Gastrocnemius medialis (tissue), 4 donors: ENCODE data around the gene NOP14. TPM values are rescaled to one million over a fixed set of nuclear protein-coding genes. Genes with fewer than 3 reads are reported as not detected.

Source experiments
- ATAC-seq, 2 donors: fragments of 150-250 bp; one replicate each; pipeline ENCODE4 v1.9.1; 2016
- DNase-seq, 2 donors: peaks; one replicate each; pipeline ENCODE4 v3.0.0-alpha.2; 2019
- H3K27ac ChIP-seq, 4 donors: fragments of 200-600 bp; sonication (generic); 1 replicate in 1 of 4; 2 replicates in 3 of 4; pipeline ENCODE4 v1.5.1; 2016 to 2018; ENCODE audit warnings: mild to moderate bottlenecking in 2 of 4, moderate library complexity in 1 of 4
- H3K27me3 ChIP-seq, 3 donors: fragments of 200-600 bp; sonication (generic) in 2 of 3; 1 replicate in 1 of 3; 2 replicates in 2 of 3; pipeline versions ENCODE4 v1.5.1 to v1.6.0; 2016 to 2019; ENCODE audit warnings: mild to moderate bottlenecking in 1 of 3, moderate library complexity in 1 of 3
- H3K36me3 ChIP-seq, 2 donors: fragments of 200-600 bp; sonication (generic) in 1 of 2; one replicate each; pipeline ENCODE4 v1.5.1; 2017 to 2018
- H3K4me1 ChIP-seq, 2 donors: fragments of 200-600 bp; sonication (generic) in 1 of 2; one replicate each; pipeline ENCODE4 v1.5.1; 2016 to 2017; ENCODE audit warnings: mild to moderate bottlenecking in 2 of 2
- H3K4me3 ChIP-seq, 4 donors: fragments of 200-600 bp; sonication (generic) in 3 of 4; 1 replicate in 1 of 4; 2 replicates in 3 of 4; pipeline ENCODE4 v1.5.1; 2016 to 2019; ENCODE audit warnings: mild to moderate bottlenecking in 2 of 4
- H3K9me3 ChIP-seq, 3 donors: fragments of 200-600 bp; sonication (generic) in 2 of 3; 1 replicate in 1 of 3; 2 replicates in 2 of 3; pipeline ENCODE4 v1.5.1; 2016 to 2019
- POLR2A ChIP-seq, 2 donors: fragments of 450-650 bp; IDR thresholded peaks; one replicate each; pipeline ENCODE4 v1.6.1; 2017; ENCODE audit warnings: antibody characterized with exemption in 2 of 2, mild to moderate bottlenecking in 2 of 2, moderate library complexity in 2 of 2
- in situ Hi-C, 4 donors: fragments of 200-750 bp; cut with MboI; loops; one replicate each; pipeline versions ENCODE4 v1.15.0 to v1.8.0; 2017; ENCODE audit warnings: low sequenced_read_pairs in 4 of 4
- intact Hi-C: fragments of 100-400 bp; cut with DNase I; formaldehyde crosslinking; loops from one replicate; pipeline ENCODE4 v1.15.1; 2023; ENCODE audit warnings: low total_unique reads
- total RNA-seq, 4 donors: library from RNA; depleted of rRNA; stranded (reverse); fragments of >200 nt; gene quantifications; one replicate each; pipeline versions ENCODE4 v1.1.0 to v1.2.3, GENCODE V29; 2016
- TF ChIP-seq, protein P1 (sequence below), 5 experiments: fragments of 450-650 bp in 3 of 5; fragments of 200-600 bp in 2 of 5; sonication (generic) in 2 of 5; IDR thresholded peaks in 4 of 5; conservative IDR thresholded peaks in 1 of 5; 1 replicate in 4 of 5; 2 replicates in 1 of 5; pipeline ENCODE4 v1.5.1; 2016 to 2019; ENCODE audit warnings: antibody characterized with exemption in 5 of 5, mild to moderate bottlenecking in 3 of 5, moderate library complexity in 3 of 5

Gene NOP14
- total RNA-seq, 4 donors from 2014 or later = 16.6 to 46.2 (median 36.2) TPM

DNA sequence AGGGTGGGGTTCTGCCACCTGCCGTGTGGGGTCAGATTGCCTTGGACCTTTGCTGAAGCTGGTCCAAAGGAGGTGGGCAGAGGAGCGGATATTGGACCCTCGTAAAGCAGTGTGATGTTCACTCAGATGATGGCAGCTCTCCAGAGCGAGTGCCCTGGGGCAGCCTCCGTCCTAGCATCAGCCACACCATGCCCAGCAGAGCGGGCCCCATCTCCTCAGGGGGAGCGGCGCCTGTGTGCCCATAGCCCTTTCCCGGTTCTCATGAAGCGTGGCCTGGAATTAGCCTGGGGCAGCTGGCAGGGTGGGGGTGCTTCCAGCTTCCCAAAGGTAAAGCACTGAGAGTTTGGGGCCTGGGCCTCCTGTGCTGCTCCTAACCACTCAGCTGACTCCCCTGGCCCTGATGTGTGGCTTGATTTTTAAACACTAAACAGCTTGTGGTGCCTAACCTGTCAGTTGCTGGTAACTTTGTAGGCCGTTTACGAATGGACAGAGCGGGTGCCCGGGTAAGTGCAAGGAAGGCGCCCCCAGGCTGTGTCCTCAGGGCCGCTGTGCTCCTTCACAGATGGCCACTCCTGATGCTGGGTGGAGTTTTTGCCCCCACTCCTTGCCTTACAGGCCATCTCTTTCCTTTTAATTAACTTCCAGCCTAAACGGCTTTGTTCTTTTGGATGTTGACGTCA lies 36.0 kb downstream of the NOP14 start:
- H3K4me1 ChIP-seq = peaks cover 0 to 7% of the 10 kb centered on the region in 2 donors
- TF ChIP-seq, protein P1, sequence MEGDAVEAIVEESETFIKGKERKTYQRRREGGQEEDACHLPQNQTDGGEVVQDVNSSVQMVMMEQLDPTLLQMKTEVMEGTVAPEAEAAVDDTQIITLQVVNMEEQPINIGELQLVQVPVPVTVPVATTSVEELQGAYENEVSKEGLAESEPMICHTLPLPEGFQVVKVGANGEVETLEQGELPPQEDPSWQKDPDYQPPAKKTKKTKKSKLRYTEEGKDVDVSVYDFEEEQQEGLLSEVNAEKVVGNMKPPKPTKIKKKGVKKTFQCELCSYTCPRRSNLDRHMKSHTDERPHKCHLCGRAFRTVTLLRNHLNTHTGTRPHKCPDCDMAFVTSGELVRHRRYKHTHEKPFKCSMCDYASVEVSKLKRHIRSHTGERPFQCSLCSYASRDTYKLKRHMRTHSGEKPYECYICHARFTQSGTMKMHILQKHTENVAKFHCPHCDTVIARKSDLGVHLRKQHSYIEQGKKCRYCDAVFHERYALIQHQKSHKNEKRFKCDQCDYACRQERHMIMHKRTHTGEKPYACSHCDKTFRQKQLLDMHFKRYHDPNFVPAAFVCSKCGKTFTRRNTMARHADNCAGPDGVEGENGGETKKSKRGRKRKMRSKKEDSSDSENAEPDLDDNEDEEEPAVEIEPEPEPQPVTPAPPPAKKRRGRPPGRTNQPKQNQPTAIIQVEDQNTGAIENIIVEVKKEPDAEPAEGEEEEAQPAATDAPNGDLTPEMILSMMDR (IDR thresholded peaks at IDR 0.05 in 4 of 5, conservative IDR thresholded peaks at IDR 0.05 in 1 of 5) = no peak
- no peak for TF ChIP-seq POLR2A (IDR thresholded peaks at IDR 0.05)
- no peaks in the 10 kb centered on the region for H3K9me3 ChIP-seq
- DNase-seq (peak in 1 of 2 donors; percentile 9), ATAC-seq (no peak)
- H3K27me3 ChIP-seq = no peaks in the 10 kb centered on the region
- no peak overlapping the region for H3K4me3 ChIP-seq
- no peak overlapping the region for H3K27ac ChIP-seq
- intact Hi-C loops = no loop called here
- peaks cover 0 to 69% of the 10 kb centered on the region in 2 donors for H3K36me3 ChIP-seq
- in situ Hi-C loops = loop anchor here in 1 of 4 donors (25.0 kb wide), 1 partner anchor 165 kb away; the partner anchor contains the start of gene TNIP2

DNA sequence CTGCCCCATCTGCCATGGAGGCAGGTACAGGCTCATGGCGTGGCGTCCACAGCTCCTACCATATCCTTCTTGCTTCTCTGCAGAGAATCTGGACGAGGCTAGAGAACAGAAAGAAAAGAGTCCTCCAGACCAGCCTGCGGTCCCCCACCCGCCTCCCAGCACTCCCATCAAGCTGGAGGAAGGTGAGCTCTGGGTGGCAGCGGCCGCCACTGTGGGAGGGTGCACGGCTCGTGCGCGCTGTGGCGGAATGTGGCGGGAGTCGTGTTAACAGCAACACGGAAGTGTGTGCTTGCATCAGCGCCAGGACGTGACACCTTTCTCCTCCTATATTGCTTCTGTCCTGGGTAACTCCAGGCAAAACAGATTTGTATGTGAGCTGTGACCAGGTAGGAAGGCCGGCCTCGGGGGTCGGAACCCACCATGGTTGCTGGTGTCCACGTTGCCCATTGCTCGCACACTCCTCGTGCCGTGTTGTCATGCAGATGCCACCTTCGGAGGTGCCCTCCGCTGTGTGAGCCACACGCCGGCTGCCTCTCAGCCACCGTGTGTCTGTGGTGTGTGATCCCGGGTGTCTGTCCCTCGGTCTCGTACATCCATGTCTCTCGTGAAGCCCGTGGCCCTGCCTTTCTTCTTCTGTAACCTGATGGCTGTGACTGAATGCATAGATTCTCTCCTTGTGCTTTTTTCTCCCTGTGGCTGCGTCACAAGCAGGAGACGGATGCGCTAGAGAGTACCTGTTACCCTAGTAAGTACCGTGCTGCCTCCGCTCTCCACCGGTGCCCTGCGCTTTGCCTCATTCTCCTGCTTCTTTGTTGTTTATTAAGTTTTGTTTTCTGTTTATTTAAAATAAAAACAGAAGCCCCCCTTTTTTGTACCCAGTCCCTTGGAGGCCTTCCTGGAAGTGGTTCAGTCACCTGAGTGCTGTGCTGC lies 37.0 kb downstream of the NOP14 start:
- H3K27me3 ChIP-seq = no peaks in the 10 kb centered on the region
- peaks cover 0 to 69% of the 10 kb centered on the region in 2 donors for H3K36me3 ChIP-seq
- peaks cover 0 to 7% of the 10 kb centered on the region in 2 donors for H3K4me1 ChIP-seq
- ATAC-seq (no peak), DNase-seq (peak in 1 of 2 donors; percentile 9)
- in situ Hi-C loops = loop anchor here in 1 of 4 donors (25.0 kb wide), 1 partner anchor 164 kb away; the partner anchor contains the start of gene TNIP2
- TF ChIP-seq, protein P1 (IDR thresholded peaks at IDR 0.05 in 4 of 5, conservative IDR thresholded peaks at IDR 0.05 in 1 of 5) = no peak
- no peak for TF ChIP-seq POLR2A (IDR thresholded peaks at IDR 0.05)
- no peaks in the 10 kb centered on the region for H3K9me3 ChIP-seq
- H3K27ac ChIP-seq = no peak overlapping the region
- intact Hi-C loops = no loop called here
- no peak overlapping the region for H3K4me3 ChIP-seq

DNA sequence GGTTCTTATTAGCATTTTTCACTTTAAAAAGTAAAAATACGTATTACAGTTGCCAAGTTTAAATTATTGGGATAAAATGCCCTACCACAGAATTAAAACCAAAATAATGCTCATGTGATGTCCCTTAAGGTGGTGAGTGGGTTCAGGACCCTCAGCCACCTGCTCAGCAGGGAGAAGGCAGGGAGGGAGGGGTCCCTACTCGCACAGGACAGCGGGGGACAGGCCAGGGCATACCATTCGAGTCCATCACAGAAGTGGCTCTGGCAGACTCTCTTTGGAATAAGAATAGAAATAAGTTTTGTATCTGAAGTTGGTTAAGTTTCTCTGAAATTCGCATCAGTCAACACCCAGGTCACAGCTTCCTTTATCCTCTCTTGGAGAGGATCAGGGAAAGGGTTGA lies 37.7 kb downstream of the NOP14 start:
- peaks cover 0 to 69% of the 10 kb centered on the region in 2 donors for H3K36me3 ChIP-seq
- ATAC-seq = no peak
- H3K4me3 ChIP-seq = no peak overlapping the region
- no peaks in the 10 kb centered on the region for H3K27me3 ChIP-seq
- TF ChIP-seq, protein P1 (IDR thresholded peaks at IDR 0.05 in 4 of 5, conservative IDR thresholded peaks at IDR 0.05 in 1 of 5) = no peak
- no peak for TF ChIP-seq POLR2A (IDR thresholded peaks at IDR 0.05)
- H3K4me1 ChIP-seq = peaks cover 0 to 1% of the 10 kb centered on the region in 2 donors
- in situ Hi-C loops (loop anchor here in 1 of 4 donors (25.0 kb wide), 1 partner anchor 163 kb away; the partner anchor contains the start of gene TNIP2), intact Hi-C loops (no loop called here)
- DNase-seq = no peak
- H3K9me3 ChIP-seq = no peaks in the 10 kb centered on the region
- H3K27ac ChIP-seq = no peak overlapping the region

DNA sequence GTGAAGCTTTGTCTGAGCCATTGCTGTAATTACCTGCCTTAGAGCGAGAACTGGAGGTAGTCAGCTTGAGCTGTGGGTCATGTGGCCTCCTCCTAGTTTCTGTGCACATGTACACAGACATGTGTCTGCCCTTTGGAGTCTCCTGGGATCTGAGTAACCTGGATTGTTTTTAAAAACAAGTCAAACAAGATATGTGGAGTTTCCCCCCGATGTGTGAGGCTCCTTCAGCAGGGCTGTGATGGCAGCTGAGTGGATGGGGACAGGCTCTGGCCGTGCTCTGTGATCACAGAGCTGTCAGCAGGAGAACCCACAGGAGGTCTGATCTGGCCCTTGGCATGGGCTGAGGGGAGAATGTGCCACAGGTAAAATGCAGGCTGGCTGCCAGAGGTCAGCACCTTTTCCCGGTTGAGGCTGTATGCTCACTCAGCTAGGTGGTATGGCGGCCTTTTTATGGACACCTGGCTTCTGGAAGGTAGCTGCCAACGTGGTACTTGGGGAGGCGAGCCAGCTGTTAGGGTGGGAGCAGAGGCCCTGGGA lies 38.4 kb downstream of the NOP14 start:
- Histone ChIP-seq H3K36me3 (peaks cover 0 to 66% of the 10 kb centered on the region in 2 donors), H3K4me1 (no peaks in the 10 kb centered on the region), H3K27ac (no peak overlapping the region)

More for the DNA sequence above, 38.4 kb downstream of the NOP14 start:
- TF ChIP-seq, protein P1 (IDR thresholded peaks at IDR 0.05 in 4 of 5, conservative IDR thresholded peaks at IDR 0.05 in 1 of 5) = no peak
- no peak for TF ChIP-seq POLR2A (IDR thresholded peaks at IDR 0.05)
- ATAC-seq (no peak), DNase-seq (peak in 1 of 2 donors; percentile 5)
- Histone ChIP-seq H3K9me3 (no peaks in the 10 kb centered on the region), H3K27me3 (no peaks in the 10 kb centered on the region), H3K4me3 (no peak overlapping the region)
- in situ Hi-C loops (loop anchor here in 1 of 4 donors (25.0 kb wide), 1 partner anchor 163 kb away; the partner anchor contains the start of gene TNIP2), intact Hi-C loops (no loop called here)
